GM12872 (cell line): ENCODE data around the gene SDK1.

Experiments
- CTCF ChIP-seq: IDR thresholded peaks from 3 replicates; pipeline ENCODE4 v1.5.1; 2011; ENCODE audit warnings: low read depth, mild to moderate bottlenecking, low read length, moderate library complexity; ENCODE audit not compliant: insufficient read depth

SDK1 gene

DNA sequence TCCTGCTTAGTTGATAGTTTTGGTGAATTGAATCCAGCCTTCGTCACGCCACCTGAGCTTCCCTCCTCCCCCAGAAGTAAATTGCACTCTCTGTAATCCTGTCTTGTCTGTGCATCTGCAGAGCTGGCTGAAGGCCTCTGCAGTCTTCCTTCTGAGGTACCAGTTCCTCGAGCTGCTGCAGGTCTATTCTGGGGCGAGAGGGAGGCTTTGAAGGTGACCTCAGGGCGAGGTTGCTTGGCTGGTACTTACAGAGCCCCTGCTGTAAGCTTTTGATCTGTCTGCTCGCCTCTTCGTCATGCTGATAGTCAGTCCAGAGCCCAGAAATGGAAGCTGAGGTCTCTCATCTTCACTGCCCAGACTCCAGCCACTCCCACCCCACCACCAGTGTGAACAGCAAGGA is 867.5 kb downstream of the SDK1 start:
- no peak for TF ChIP-seq CTCF

- TF ChIP-seq CTCF: no peak
Measured at GRCh38 chr7:4169455-4169854, 868.4 kb downstream of the SDK1 start.

- TF ChIP-seq CTCF: no peak
Measured at GRCh38 chr7:4170997-4171786, 870.1 kb downstream of the SDK1 start.

DNA sequence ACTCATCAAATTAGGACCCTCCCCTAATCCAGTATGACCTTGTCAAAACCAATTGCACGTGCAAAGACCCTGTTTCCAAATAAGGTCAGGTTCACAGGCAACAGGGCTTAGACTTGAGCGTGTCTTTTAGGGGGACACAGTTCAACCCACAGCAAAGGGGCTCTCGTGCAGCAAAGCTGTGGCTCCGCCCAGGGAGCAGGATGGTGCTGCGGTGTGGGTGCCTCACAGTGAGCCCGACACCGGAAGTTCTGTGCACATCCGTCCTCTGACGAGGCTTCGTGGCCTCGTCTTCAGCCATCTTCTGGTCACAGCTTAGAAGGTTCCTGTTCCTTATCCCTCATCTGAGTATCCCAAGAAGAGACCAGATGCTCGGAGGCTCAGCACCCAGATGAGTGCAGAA is 871.8 kb downstream of the SDK1 start:
- no peak for TF ChIP-seq CTCF

DNA sequence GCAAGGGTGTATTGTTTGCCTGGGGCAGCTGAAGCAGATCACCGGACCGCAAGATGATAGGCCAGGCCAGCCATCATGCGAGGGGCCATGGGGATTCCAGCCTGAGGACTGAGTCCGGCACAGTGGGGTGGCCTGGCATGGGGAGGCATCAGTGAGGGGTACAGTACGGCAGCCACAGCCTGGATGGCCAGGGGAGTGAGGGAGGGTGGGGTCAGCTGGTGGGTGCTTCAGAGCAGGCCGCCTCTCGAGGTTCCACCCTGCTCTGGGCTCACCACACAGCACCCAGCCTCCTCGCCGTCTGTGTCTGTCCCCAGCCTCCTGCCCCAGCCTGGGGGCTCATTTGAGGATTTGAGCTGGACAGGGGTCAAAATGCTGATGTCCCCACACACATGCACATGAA is 872.6 kb downstream of the SDK1 start:
- TF ChIP-seq CTCF: no peak

- no peak for TF ChIP-seq CTCF
Measured at GRCh38 chr7:4174016-4174415, 873.0 kb downstream of the SDK1 start.

GRCh38 chr7:4174451-4174850 is 873.4 kb downstream of the SDK1 start:
- no peak for TF ChIP-seq CTCF

- no peak for TF ChIP-seq CTCF
Measured at GRCh38 chr7:4174884-4175283, 873.8 kb downstream of the SDK1 start.
